Astrocyte of the spinal cord (primary cell): ENCODE results near the gene ERC2.

ENCODE experiments used
- DNase-seq: peaks from one replicate; pipeline ENCODE4 v3.0.0; 2011; ENCODE audit warnings: low read depth, low spot score
- H3K4me3 ChIP-seq: 2 replicates; pipeline ENCODE4 v1.5.1; 2011; ENCODE audit warnings: low read depth, mild to moderate bottlenecking, low read length, moderate library complexity
- CTCF ChIP-seq: IDR thresholded peaks from 2 replicates; pipeline ENCODE4 v1.5.1; 2012; ENCODE audit warnings: low read depth, mild to moderate bottlenecking, low read length, inconsistent platforms
- in situ Hi-C: cut with HindIII; loops from 2 replicates; pipeline ENCODE4 v1.10.0; 2017; ENCODE audit warnings: low sequenced_read_pairs

ERC2 gene

GRCh38 chr3:55570271-55570711 lies 898.0 kb downstream of the ERC2 start:
- peak; percentile 41 for DNase-seq
- in situ Hi-C loops: no loop called here
- no peak overlapping the region for H3K4me3 ChIP-seq
- no peak for TF ChIP-seq CTCF

- no peak for TF ChIP-seq CTCF
- DNase-seq: no peak
- H3K4me3 ChIP-seq: no peak overlapping the region
- in situ Hi-C loops: no loop called here
These were observed 899.2 kb downstream of the ERC2 start for GRCh38 chr3:55569033-55569599.

GRCh38 chr3:55567615-55568014 lies 900.7 kb downstream of the ERC2 start:
- TF ChIP-seq CTCF: no peak
- in situ Hi-C loops: no loop called here
- H3K4me3 ChIP-seq: no peak overlapping the region
- DNase-seq: no peak

- no peak for TF ChIP-seq CTCF
- in situ Hi-C loops: no loop called here
- H3K4me3 ChIP-seq: no peak overlapping the region
- DNase-seq: no peak
These were observed 901.1 kb downstream of the ERC2 start for GRCh38 chr3:55567121-55567520.

GRCh38 chr3:55565521-55565920 lies 902.7 kb downstream of the ERC2 start:
- no peak overlapping the region for H3K4me3 ChIP-seq
- in situ Hi-C loops: no loop called here
- no peak for TF ChIP-seq CTCF
- no peak for DNase-seq

GRCh38 chr3:55564726-55565125 lies 903.5 kb downstream of the ERC2 start:
- in situ Hi-C loops: no loop called here
- DNase-seq: no peak

More at GRCh38 chr3:55564726-55565125, 903.5 kb downstream of the ERC2 start:
- H3K4me3 ChIP-seq: no peak overlapping the region
- no peak for TF ChIP-seq CTCF
